Trophoblast cell (in vitro differentiated cells and primary cell): ENCODE results near the gene ZNF683.
A peak's percentile ranks its signal among the peaks of the same experiment; 100 is the strongest.

Source experiments
- DNase-seq, 2 donors: peaks; one replicate each; pipeline ENCODE4 v3.0.0-alpha.2; 2016
- H2AFZ ChIP-seq: 2 replicates; pipeline ENCODE4 v1.6.1; 2013; ENCODE audit warnings: low read length, moderate library complexity, mild to moderate bottlenecking; ENCODE audit not compliant: insufficient read depth, poor library complexity
- H2AK5ac ChIP-seq: 2 replicates; pipeline ENCODE4 v1.6.1; 2013; ENCODE audit warnings: mild to moderate bottlenecking, low read length
- H2BK120ac ChIP-seq: 2 replicates; pipeline ENCODE4 v1.6.1; 2013; ENCODE audit warnings: low read length, mild to moderate bottlenecking, moderate library complexity; ENCODE audit not compliant: insufficient read depth, poor library complexity
- H2BK12ac ChIP-seq: 2 replicates; pipeline ENCODE4 v1.6.1; 2013; ENCODE audit warnings: mild to moderate bottlenecking, low read length, moderate library complexity
- H2BK5ac ChIP-seq: 2 replicates; pipeline ENCODE4 v1.6.1; 2013; ENCODE audit warnings: low read length, low read depth, moderate library complexity, mild to moderate bottlenecking; ENCODE audit not compliant: poor library complexity
- H3K14ac ChIP-seq: 2 replicates; pipeline ENCODE4 v1.6.1; 2013; ENCODE audit warnings: mild to moderate bottlenecking, low read length
- H3K18ac ChIP-seq: 2 replicates; pipeline ENCODE4 v1.6.1; 2013; ENCODE audit warnings: mild to moderate bottlenecking, low read length
- H3K23ac ChIP-seq: 2 replicates; pipeline ENCODE4 v1.6.1; 2013; ENCODE audit warnings: low read length
- H3K27ac ChIP-seq: 2 replicates; pipeline ENCODE4 v1.5.1; 2013; ENCODE audit warnings: low read depth, mild to moderate bottlenecking, inconsistent platforms, low read length, moderate library complexity
- H3K27me3 ChIP-seq: 2 replicates; pipeline ENCODE4 v1.6.1; 2013; ENCODE audit warnings: inconsistent platforms, mild to moderate bottlenecking, low read length, moderate library complexity; ENCODE audit not compliant: insufficient read depth
- H3K36me3 ChIP-seq, 2 experiments: 1 replicate in 1 of 2; 2 replicates in 1 of 2; pipeline ENCODE4 v1.6.1; 2013; ENCODE audit warnings: low read length in 2 of 2, mild to moderate bottlenecking in 2 of 2, moderate library complexity in 1 of 2; ENCODE audit not compliant: insufficient read depth in 2 of 2, control insufficient read depth in 1 of 2
- H3K4ac ChIP-seq: 2 replicates; pipeline ENCODE4 v1.6.1; 2013; ENCODE audit warnings: low read depth, mild to moderate bottlenecking, low read length, moderate library complexity
- H3K4me1 ChIP-seq, 2 experiments: 1 replicate in 1 of 2; 2 replicates in 1 of 2; pipeline ENCODE4 v1.6.1; 2013; ENCODE audit warnings: low read length in 2 of 2, mild to moderate bottlenecking in 2 of 2, moderate library complexity in 1 of 2; ENCODE audit not compliant: insufficient read depth in 2 of 2, control insufficient read depth in 1 of 2
- H3K4me2 ChIP-seq: 2 replicates; pipeline ENCODE4 v1.6.1; 2013; ENCODE audit warnings: inconsistent platforms, mild to moderate bottlenecking, low read length, moderate library complexity
- H3K4me3 ChIP-seq: 2 replicates; pipeline ENCODE4 v1.5.1; 2013; ENCODE audit warnings: mild to moderate bottlenecking, low read depth, low read length, inconsistent platforms
- H3K79me1 ChIP-seq: one replicate; pipeline ENCODE4 v1.6.1; 2013; ENCODE audit warnings: low read length
- H3K79me2 ChIP-seq: 2 replicates; pipeline ENCODE4 v1.6.1; 2013; ENCODE audit warnings: low read length, mild to moderate bottlenecking; ENCODE audit not compliant: control insufficient read depth, insufficient read depth, poor library complexity
- H3K9ac ChIP-seq: 2 replicates; pipeline ENCODE4 v1.6.1; 2013; ENCODE audit warnings: mild to moderate bottlenecking, low read length
- H3K9me3 ChIP-seq: 2 replicates; pipeline ENCODE4 v1.6.1; 2013; ENCODE audit warnings: low read depth, mild to moderate bottlenecking, control low read depth, inconsistent platforms, low read length; ENCODE audit not compliant: insufficient read depth
- H4K12ac ChIP-seq: 2 replicates; pipeline ENCODE4 v1.6.1; 2013; ENCODE audit warnings: low read depth, mild to moderate bottlenecking, low read length, moderate library complexity
- H4K8ac ChIP-seq: 2 replicates; pipeline ENCODE4 v1.6.1; 2013; ENCODE audit warnings: low read depth, mild to moderate bottlenecking, low read length, moderate library complexity
- H4K91ac ChIP-seq: one replicate; pipeline ENCODE4 v1.6.1; 2013; ENCODE audit warnings: low read depth, mild to moderate bottlenecking, low read length, moderate library complexity
- WGBS: extraction: QIAGEN DNeasy Blood & Tissue Kit; methylation state at CpG from one replicate; pipeline ENCODE4 v1.1.7; 2013; ENCODE audit warnings: missing lambda C conversion rate; ENCODE audit not compliant: insufficient read length, insufficient coverage; ENCODE audit errors: extremely low coverage; 5-methylcytosine and 5-hydroxymethylcytosine counted together

Gene ZNF683

GRCh38 chr1:26358411-26359384 is 13.9 kb downstream of the ZNF683 start:
- H3K23ac ChIP-seq, result no peak overlapping the region
- no peak overlapping the region for H4K91ac ChIP-seq
- no peak overlapping the region for H3K27ac ChIP-seq
- no peak overlapping the region for H3K4me2 ChIP-seq
- no CpG with 5 or more reads among the region's 15 CpGs for WGBS
- H2AK5ac ChIP-seq, result peak overlapping the region; percentile 17
- peaks cover 14% of the 10 kb centered on the region for H3K79me1 ChIP-seq
- no peak overlapping the region for H2AFZ ChIP-seq
- peaks cover 2% of the 10 kb centered on the region for H3K79me2 ChIP-seq
- H2BK12ac ChIP-seq, result no peak overlapping the region
- H3K36me3 ChIP-seq, result no peaks in the 10 kb centered on the region
- H3K4me3 ChIP-seq, result no peak overlapping the region
- no peak overlapping the region for H3K4ac ChIP-seq
- no peak overlapping the region for H2BK5ac ChIP-seq
- no peak overlapping the region for H3K18ac ChIP-seq
- no peak overlapping the region for H4K8ac ChIP-seq
- DNase-seq, result peak; percentile 79
- peaks cover 2% of the 10 kb centered on the region for H3K9me3 ChIP-seq
- H3K14ac ChIP-seq, result no peak overlapping the region
- H3K9ac ChIP-seq, result no peak overlapping the region
- no peak overlapping the region for H4K12ac ChIP-seq
- peaks cover 19 to 21% of the 10 kb centered on the region in 2 experiments for H3K4me1 ChIP-seq
- no peak overlapping the region for H2BK120ac ChIP-seq
- peaks cover 10% of the 10 kb centered on the region for H3K27me3 ChIP-seq

GRCh38 chr1:26357121-26357602 is 15.4 kb downstream of the ZNF683 start:
- no peak overlapping the region for H3K4ac ChIP-seq
- no peak overlapping the region for H4K91ac ChIP-seq
- no CpG with 5 or more reads among the region's 10 CpGs for WGBS
- peaks cover 26% of the 10 kb centered on the region for H3K79me1 ChIP-seq
- no peak overlapping the region for H4K12ac ChIP-seq
- DNase-seq, result no peak
- no peak overlapping the region for H4K8ac ChIP-seq
- H3K9ac ChIP-seq, result no peak overlapping the region
- H3K27ac ChIP-seq, result no peak overlapping the region
- H3K23ac ChIP-seq, result no peak overlapping the region
- H2BK12ac ChIP-seq, result peak overlapping the region; percentile 52
- H3K18ac ChIP-seq, result no peak overlapping the region
- H3K27me3 ChIP-seq, result peaks cover 10% of the 10 kb centered on the region
- H3K9me3 ChIP-seq, result no peaks in the 10 kb centered on the region
- no peak overlapping the region for H2BK120ac ChIP-seq
- no peak overlapping the region for H2AK5ac ChIP-seq
- H3K79me2 ChIP-seq, result peaks cover 12% of the 10 kb centered on the region
- H3K36me3 ChIP-seq, result no peaks in the 10 kb centered on the region
- H3K4me2 ChIP-seq, result no peak overlapping the region
- no peak overlapping the region for H3K4me3 ChIP-seq
- no peak overlapping the region for H2AFZ ChIP-seq
- H3K4me1 ChIP-seq, result peaks cover 31 to 33% of the 10 kb centered on the region in 2 experiments
- no peak overlapping the region for H2BK5ac ChIP-seq
- no peak overlapping the region for H3K14ac ChIP-seq

GRCh38 chr1:26356106-26356505 is 16.4 kb downstream of the ZNF683 start:
- H2AFZ ChIP-seq, result no peak overlapping the region
- no peak overlapping the region for H4K12ac ChIP-seq
- H3K9me3 ChIP-seq, result no peaks in the 10 kb centered on the region
- no peak overlapping the region for H3K4ac ChIP-seq
- H3K4me2 ChIP-seq, result no peak overlapping the region
- no peak overlapping the region for H3K9ac ChIP-seq
- WGBS, result no CpG with 5 or more reads among the region's 5 CpGs
- H3K4me1 ChIP-seq, result peaks cover 42 to 43% of the 10 kb centered on the region in 2 experiments
- H3K4me3 ChIP-seq, result no peak overlapping the region
- H3K27ac ChIP-seq, result no peak overlapping the region
- no peak overlapping the region for H4K8ac ChIP-seq
- H3K79me2 ChIP-seq, result peaks cover 15% of the 10 kb centered on the region
- H2BK120ac ChIP-seq, result no peak overlapping the region
- no peaks in the 10 kb centered on the region for H3K36me3 ChIP-seq
- H2BK5ac ChIP-seq, result no peak overlapping the region
- no peak overlapping the region for H2AK5ac ChIP-seq
- H2BK12ac ChIP-seq, result no peak overlapping the region
- DNase-seq, result no peak
- H3K14ac ChIP-seq, result no peak overlapping the region
- H3K23ac ChIP-seq, result no peak overlapping the region
- H3K79me1 ChIP-seq, result peaks cover 36% of the 10 kb centered on the region
- H3K18ac ChIP-seq, result no peak overlapping the region
- H3K27me3 ChIP-seq, result peaks cover 10% of the 10 kb centered on the region
- no peak overlapping the region for H4K91ac ChIP-seq

GRCh38 chr1:26354972-26355371 is 17.6 kb downstream of the ZNF683 start:
- no peak for DNase-seq
- Histone ChIP-seq H3K36me3 (no peaks in the 10 kb centered on the region), H3K27ac (no peak overlapping the region), H3K9me3 (no peaks in the 10 kb centered on the region), H4K12ac (no peak overlapping the region), H3K23ac (no peak overlapping the region), H3K4me1 (peaks cover 42 to 46% of the 10 kb centered on the region in 2 experiments), H3K9ac (no peak overlapping the region), H4K91ac (peak overlapping the region; percentile 73), H3K79me1 (peaks cover 42% of the 10 kb centered on the region), H3K18ac (peak overlapping the region; percentile 63), H3K4me3 (no peak overlapping the region), H2AFZ (no peak overlapping the region), H3K14ac (peak overlapping the region; percentile 45), H3K4ac (peak overlapping the region; percentile 38), H2BK5ac (no peak overlapping the region), H2AK5ac (peak overlapping the region; percentile 42), H3K27me3 (peaks cover 2% of the 10 kb centered on the region), H4K8ac (peak overlapping the region; percentile 39), H2BK12ac (peak overlapping the region; percentile 80), H3K79me2 (peaks cover 16% of the 10 kb centered on the region), H2BK120ac (peak overlapping the region; percentile 26), H3K4me2 (no peak overlapping the region)
- WGBS, result no CpG with 5 or more reads among the region's 9 CpGs
